Measurements from ENCODE around the gene AP3S1.
A peak's percentile ranks its signal among the peaks of the same experiment; 100 is the strongest.
"Not testable (repeated sequence)": the region's sequence is repeated elsewhere in the genome, so short reads cannot be mapped to it uniquely, and the experiment has no call there.

The AP3S1 gene

DNA sequence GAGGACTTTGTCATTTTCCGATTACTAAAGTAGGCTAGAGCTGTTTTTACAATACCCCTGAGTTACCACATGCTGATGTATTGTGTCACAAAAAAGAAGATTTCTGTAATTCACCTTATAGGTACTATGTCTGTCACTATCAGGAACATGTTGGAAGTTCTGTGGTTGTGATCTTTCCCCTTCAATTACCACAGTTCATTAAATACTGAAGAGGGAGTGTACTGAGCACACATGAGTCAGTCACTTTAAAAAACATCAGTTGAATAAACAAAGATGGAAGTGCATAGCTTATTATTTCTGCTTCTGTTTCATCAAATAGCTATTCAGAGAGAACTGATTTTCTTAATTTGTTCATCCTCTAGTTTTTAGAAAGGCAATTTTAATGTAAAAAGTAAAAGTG, 31.7 kb downstream of the AP3S1 start:
- no peak for DNase-seq

DNA sequence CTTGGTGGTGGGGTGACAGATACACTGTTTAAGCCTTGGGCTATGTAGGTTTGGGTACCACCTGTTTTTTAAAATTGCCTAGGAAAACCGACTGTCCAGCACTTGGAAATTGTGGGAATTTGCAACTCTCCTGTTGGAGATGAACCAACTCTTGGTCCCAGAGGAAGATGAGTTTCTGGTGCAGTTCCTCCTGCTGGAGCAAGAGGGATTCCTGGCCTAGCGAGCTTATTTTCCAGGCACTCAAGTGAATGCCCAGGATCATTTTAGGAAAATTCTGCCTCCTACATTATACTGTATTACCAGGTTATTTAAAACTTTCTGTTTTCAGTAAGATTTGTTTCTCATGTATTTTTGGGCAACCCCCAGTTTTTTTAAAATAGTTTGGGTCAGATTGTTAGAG, 33.7 kb downstream of the AP3S1 start:
- no peak for DNase-seq

DNA sequence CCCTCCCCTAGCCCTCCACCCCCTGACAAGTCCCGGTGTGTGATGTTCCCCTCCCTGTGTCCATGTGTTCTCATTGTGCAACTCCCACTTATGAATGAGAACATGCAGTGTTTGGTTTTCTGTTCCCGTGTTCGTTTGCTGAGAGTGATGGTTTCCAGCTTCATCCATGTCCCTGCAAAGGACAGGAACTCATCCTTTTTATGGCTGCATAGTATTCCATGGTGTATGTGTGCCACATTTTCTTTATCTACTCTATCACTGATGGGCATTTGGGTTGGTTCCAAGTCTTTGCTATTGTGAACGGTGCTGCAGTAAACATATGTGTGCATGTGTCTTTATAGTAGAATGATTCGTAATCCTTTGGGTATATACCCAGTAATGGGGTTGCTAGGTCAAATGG, 35.6 kb downstream of the AP3S1 start:
- DNase-seq, result not testable (repeated sequence)

DNA sequence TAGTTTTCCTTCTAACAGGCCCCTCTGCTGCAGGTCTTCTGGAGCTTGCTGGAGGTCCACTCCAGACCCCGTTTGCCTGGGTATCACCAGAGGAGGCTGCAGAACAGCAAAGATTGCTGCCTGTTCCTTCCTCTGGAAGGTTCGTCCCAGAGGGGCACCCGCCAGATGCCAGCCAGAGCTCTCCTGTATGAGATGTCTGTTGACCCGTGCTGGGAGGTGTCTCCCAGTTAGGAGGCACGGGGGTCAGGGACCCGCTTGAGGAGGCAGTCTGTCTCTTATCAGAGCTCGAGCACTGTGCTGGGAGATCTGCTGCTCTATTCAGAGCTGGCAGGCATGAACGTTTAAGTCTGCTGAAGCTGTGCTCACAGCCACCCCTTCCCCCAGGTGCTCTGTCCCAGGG, 40.7 kb downstream of the AP3S1 start:
- DNase-seq, result not testable (repeated sequence)

DNA sequence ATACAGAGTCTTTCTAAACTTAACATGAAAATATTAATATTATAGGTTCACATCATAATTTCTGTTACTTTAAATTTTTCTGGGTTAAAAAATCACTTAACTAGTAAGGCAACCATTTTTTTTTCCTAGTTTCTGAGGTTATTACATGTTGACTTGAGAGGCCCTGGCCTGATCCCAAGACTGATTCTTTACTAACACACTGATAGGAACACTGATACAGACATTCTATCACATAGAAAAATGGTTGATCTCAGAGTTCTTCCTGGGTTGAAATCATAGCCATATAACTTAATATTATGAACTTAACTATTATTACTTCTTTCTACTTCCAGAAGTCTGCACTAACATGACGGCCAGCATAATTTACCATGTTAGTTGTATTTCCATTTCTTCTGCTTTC, 43.0 kb downstream of the AP3S1 start:
- DNase-seq, result no peak

DNA sequence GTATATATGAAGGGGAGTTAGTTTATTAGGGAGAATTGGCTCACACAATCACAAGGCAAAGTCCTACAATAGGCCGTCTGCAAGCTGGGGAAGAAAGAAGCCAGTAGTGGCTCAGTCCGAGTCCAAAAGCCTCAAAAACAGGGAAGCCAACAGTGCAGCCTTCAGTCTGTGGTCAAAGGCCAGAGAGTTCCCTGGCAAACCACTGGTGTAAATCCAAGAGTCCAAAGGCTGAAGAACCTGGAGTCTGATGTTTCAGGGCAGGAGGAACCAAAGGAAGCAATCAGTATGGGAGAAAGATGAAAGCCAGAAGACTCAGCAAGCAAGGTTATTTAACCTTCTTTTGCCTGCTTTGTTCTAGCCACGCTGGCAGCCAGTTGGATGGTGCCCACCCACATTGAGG, 43.5 kb downstream of the AP3S1 start:
- not testable (repeated sequence) for DNase-seq

DNA sequence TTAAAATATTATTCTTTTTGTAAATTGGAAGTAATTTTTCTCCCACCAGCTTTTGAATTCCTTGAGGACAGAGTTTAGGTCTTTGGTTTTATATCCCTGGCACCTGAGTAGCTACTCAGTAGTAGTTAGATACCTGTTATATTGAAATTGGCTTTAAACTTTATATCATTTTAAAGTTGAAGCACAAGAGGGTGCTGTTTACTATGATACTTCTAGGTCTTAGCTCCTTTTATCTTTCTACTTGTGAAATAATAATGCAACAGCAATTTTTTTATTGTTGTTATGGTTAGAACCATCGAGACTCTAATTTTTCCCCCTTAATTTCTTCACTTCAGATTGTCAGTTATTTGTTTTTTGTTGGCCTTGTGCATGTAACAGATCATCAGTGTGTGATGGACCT, 46.3 kb downstream of the AP3S1 start:
- DNase-seq, result peak in 1 of 3 donors; percentile 2

DNA sequence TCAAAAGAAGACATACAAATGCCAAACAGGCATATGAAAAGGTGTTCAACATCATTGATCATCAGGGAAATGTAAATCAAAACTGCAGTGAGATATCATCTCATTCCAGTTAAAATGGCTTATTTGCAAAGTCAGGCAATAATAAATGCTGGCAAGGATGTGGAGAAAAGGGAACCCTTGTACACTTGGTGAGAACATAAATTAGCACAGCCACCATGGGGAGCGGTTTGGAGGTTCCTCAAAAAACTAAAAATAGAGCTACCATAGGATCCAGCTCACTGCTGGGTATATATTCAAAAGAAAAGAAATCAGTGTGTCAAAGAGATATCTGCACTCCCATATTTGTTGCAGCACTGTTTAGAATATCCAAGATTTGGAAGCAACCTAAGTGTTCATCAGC, 50.3 kb downstream of the AP3S1 start:
- DNase-seq, result peak in 2 of 3 donors; percentile 10 to 15

DNA sequence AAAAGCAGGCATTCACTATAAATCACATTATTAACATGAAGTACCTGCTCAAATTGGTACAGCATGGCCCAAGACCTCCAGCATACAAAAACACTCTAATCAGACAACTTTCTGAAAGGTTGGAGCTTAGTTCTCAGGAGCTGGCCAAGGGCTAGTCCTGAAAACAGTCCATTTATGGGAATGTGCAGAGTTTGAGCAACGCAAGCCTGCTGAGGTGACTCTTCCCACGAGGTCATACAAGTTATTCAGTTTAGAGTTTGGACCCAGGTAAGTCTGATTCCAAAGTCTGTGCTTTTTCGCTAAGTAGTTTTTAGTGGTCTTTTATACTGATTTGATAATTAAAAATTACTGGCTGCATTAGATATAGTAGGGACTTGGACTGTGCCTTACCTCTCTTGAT, 52.6 kb downstream of the AP3S1 start:
- no peak for DNase-seq

DNA sequence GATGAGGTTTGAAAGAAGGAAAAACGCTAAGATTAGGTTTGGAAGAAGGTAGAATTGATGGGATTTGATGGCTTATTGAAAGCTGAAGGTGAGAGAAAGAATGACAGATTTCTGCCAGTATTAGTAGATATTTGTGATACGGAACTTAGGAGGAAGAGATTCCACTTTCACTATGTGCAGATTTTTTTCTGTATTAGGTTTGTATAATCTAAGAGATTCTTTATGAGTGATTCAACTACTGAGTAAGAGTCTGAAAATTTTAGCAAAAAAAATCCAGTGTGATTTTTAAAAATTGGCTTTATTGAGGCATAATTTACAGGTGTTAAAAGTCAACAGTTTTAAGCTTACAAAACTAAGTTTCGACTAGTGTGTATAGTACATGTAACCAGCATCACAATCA, 54.1 kb downstream of the AP3S1 start:
- DNase-seq, result no peak

DNA sequence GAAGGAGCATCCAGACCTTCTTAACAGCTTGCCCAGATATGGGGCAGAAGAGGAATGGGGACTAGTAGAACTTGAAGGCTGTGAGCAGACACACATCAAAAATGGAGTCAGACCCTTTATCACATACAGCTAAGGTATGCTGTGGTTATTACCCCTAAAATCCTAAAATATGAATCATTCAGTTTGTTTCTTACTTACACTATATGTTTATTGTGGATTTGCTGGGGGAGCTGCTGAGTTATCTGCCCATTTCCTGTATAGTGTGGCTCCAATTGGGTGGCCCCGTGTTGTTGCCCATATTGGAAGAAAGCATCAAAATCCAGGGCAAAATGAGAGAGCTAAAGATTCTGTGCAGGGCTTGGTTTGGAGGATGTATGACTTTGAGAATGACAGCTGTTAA, 56.9 kb downstream of the AP3S1 start:
- DNase-seq, result no peak

DNA sequence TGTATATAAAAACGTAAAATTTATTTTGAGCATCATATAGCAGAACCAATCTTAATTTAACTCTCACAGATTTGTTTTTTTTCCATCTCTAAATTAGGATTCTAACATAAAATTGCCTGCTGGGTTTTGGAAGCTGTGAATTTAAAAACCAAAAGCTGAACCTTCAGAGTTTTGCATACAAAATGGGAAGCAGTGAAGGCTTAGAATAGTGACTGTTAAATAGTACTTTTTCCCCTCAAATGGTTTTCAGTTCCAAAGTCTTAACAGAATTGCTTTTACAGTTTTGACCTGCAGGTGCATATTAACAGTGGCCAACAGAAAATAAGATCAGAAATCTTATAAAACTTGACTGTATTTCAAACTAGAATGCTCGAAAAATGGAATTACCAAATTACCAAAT, 65.4 kb downstream of the AP3S1 start:
- DNase-seq, result no peak

DNA sequence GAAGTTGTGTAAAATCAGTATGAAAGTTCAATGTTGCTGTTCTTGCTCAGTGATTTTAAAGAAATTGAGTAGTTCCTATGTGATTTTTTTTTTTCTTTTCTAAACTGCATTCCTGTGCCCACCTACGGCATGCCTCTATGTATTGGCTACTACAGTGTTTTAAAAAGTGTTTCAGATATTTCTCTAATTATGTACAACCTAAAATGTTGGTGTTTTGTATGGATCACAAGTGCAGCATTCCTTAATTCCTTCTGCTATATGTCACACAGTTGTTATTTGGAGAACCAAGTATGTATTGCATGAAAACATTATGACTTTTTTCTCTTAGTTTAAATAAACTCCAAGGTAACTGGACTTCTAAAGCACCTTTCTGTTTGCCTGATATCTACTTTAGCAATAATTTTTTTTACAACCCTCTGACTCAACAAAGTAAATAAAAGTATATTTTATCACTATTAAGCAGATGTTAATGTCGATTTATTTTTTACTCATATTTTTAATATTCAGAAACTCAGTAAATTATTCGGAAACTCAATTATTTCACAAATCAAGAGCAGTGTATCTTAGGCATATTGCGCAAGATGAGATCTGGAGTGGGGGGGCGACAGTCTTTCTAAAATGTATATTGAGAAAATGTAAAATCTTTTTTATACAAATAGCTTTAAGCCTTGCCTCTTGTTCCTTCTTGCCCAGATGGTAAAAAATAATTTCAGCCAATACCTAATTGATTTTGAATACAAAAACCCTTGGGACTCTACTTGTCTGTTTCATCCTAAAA, 72.1 kb downstream of the AP3S1 start:
- DNase-seq, result not testable (repeated sequence)

DNA sequence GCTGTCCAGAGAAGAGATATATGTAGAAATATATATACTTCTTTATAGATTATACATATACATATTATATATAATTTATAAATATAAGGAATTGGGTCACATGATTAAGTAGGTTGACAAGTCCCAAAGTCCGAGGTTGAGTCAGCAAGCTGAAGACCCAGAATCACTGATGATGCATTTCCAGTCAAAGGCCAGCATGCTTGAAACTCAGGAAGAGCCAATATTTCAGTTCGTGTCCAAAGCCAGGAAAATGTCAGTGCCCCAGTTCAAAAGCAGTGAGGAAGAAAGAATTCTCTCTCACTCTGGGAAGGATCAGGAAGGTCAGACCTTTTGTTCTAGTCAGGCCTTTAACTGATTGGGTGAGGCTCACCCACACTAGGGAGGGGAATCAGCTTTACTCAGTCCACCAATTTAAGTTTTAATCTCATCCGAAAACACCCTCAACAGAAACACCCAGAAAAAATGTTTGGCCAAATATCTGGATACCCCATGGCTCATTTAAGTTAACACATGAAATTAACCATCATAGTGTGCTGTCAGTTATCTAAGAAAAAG, 78.5 kb downstream of the AP3S1 start:
- DNase-seq, result no peak

DNA sequence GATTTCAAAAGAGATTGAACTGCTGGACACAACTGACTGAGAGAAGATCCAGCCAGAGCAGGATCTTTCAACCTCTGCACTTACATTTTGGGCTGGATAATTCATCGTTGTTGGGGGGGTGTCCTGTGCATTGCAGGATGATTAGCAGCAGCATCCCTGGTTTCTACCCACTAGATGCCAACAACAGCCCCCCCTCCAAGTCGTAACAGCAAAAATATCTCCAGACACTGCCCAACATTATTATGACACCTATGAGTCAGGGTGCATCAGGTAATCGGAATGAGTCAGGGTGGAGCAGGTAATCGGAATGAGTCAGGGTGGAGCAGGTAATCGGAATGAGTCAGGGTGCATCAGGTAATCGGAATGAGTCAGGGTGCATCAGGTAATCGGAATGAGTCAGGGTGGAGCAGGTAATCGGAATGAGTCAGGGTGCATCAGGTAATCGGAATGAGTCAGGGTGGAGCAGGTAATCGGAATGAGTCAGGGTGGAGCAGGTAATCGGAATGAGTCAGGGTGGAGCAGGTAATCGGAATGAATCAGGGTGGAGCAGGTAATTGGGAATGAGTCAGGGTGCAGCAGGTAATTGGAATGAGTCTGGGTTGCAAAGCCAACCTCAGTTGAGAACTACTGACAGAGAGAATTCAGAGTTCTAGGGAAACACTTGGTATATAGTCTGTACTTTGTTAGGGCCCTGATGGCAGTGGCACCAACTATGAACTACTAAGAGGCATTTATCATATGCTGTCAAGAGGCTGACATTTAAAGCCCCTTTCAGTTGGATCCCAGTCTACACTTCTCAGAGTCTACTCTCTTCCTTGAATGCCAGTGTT, 87.1 kb downstream of the AP3S1 start:
- not testable (repeated sequence) for DNase-seq

DNA sequence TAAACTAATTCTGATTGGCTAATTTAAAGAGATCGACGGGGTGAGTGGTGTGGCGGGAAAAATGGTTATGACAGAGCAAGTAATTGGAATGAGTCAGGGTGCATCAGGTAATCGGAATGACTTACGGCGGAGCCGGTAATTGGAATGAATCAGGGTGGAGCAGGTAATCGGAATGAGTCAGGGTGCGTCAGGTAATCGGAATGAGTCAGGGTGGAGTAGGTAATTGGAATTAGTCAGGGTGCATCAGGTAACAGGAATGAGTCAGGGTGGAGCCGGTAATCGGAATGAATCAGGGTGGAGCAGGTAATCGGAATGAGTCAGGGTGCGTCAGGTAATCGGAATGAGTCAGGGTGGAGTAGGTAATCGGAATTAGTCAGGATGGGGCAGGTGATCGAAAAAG, 88.4 kb downstream of the AP3S1 start:
- DNase-seq, result not testable (repeated sequence)

DNA sequence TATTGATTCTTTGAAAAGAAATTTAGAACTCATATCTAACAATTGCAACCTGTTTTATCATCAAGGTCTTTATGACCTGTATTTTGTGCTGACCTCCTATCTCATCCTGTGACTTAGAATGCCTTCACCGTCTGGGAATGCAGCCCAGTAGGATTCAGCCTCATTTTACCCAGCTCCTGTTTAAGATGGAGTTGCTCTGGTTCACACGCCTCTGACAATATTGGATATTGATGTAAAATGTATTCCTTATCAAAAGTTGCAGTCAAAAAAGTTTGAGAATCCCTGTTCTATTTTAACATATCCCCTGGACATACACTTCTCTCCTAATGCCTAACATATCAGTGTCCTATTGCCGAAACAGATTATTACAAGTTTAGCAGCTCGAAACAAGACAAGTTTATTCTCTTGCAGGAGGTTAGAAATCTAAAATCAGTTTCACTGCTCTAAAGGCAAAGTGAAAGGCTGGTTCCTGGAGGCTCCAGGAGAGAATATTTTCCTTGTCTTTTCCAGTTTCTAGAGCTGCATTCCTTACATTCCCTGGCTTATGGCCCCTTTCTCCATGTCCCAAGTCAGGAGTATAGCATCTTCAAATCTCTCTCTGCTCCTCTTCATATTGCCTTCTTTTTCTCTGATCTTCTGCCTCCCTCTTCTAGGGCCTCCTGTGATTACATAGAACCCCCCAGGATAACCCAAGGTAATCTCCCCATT, 89.0 kb downstream of the AP3S1 start:
- DNase-seq, result no peak

DNA sequence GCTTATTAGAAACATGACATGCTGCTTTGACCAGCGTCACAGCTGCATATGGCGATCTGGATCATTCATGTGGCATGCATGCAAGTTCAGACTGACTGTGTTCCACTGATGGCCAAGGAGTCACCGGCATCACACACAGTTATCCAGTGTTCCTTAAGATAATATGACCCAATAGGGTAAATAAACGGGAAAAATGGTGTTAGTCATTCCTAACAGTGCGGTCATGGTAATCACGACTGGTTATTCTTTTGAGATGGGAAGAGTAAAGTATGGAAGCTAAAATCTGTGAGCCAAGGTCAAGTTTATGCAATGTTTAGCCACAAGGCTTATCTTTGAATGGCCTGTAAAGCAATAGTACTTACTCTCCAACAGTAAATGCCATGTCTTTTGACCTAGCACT, 91.3 kb downstream of the AP3S1 start:
- no peak for DNase-seq

DNA sequence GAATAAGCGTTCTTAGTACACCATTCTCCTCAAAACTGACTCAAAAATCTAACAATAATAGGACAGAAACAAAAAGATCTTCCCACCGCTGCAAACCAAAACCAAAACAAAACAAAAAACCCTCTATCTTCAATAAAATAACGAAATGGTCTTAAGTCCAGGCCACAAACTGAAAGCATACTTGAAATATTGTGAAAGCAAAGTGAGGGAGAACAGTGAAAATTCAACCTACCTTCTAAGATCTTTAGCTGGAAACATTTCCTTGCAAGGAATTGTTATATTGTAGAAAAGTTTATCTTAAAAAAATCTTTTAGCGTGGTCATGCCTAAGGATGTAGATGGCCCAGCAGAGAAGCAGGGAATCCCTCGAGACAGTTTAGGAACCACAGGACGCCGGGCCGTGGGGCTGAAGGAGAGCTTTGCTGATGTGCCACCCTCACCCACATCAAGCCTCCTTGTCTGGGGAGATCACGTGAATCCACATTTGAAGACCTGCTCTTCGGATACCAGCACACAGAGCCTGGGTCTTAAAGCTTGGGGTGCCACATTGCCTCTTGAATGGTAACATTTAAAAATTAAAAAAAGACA, 92.7 kb downstream of the AP3S1 start:
- DNase-seq, result no peak

DNA sequence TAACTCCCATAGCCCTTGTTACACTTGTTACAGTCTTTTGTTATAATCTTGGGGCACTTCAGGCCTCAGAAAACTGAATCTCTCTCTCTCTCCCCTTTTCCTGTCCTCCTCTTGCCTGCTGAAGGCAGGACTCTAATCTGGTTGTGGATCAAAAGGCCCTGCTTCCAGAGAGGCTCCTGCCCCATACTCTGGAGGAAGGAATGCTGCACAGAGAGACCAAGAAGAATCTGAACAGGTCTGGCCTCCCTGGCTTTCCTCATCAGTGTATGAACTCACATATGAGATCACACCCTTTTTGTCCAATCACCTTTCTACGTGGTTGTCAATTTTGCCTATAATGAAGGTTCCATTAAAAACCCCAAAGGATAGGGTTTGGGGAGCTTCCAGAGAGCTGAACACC, 94.3 kb downstream of the AP3S1 start:
- no peak for DNase-seq

DNA sequence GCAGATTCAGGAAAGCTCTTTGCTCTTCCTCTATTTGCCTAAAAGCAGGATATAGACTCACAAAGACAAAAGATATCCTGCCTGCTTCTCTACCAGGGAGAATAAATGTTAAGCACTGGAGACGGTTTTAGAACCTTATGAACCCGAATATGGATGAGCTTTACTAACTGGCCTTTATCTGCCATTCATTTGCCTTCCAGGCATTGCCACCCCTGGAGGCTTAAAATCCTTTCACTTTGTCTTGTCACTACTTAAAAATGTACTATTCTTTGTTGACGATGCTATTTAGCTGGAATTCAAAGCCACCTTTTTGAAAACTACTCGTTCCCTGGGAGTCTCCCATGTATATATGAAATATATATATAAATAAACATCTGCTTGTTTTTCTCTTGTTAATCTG, 97.3 kb downstream of the AP3S1 start:
- no peak for DNase-seq

DNA sequence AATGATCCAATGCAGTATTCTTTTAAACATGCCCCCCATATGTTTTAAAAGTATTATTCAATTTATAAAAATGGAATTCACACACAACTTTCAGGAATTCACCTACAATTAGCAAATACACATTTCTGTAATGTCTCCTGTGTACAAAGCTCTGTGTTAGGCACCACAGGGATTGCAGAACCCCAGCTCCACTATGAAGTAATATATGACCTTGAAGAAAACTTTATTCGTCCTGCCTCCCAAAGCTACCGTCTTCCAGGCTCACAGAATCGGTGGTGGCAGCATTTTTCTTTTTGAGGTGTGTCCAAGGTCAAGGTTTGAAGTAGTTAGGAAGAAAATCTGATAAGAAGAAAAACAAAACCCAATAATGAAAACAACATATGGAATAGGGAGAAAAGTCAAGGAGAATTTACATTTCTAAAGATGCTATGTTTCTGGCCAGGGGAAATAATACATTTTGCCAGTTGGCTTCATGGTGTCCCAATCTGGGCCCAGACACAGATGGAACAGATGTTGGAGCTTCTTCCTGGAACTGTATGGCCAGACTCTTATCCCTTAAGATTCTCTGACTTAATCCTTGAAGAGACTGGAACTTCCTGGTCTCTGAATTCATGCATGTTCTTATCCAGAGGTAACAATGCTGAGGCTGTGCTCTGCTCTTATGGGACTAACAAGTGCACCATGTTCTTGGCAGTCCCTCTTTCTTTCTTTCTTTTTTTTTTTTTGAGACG, 98.5 kb downstream of the AP3S1 start:
- DNase-seq, result no peak

Data from suppressor macrophage treated with lipopolysaccharide for 1 hour (primary cell).